HFFc6 (cell line): Measurements from ENCODE around the gene GALNT18. TPM values are rescaled to one million over a fixed set of nuclear protein-coding genes. Genes with fewer than 3 reads are reported as not detected.

ENCODE experiments used
- DNase-seq: peaks from one replicate; pipeline ENCODE4 v3.0.0-alpha.2; 2018
- H3K27ac Mint-ChIP-seq: 2 replicates; pipeline ENCODE4 v1.8.0; 2020; ENCODE audit warnings: mild to moderate bottlenecking, mixed read lengths
- H3K27me3 Mint-ChIP-seq: 2 replicates; pipeline ENCODE4 v1.8.0; 2021; ENCODE audit warnings: mild to moderate bottlenecking, moderate library complexity, mixed read lengths; ENCODE audit not compliant: insufficient read depth
- H3K36me3 Mint-ChIP-seq: 2 replicates; pipeline ENCODE4 v1.8.0; 2021; ENCODE audit warnings: low read depth, mixed read lengths
- H3K4me1 Mint-ChIP-seq: 2 replicates; pipeline ENCODE4 v1.8.0; 2020; ENCODE audit warnings: low read depth, mixed read lengths
- H3K4me3 Mint-ChIP-seq: 2 replicates; pipeline ENCODE4 v1.8.0; 2020; ENCODE audit warnings: mild to moderate bottlenecking, moderate library complexity, mixed read lengths
- H3K9me3 Mint-ChIP-seq: 2 replicates; pipeline ENCODE4 v1.8.0; 2020; ENCODE audit warnings: mild to moderate bottlenecking, mixed read lengths
- microRNA-seq: library from miRNA; unstranded; fragments of <30 nt; microRNA quantifications from one replicate; pipeline ENCODE4, GENCODE V29; 2019
- total RNA-seq, 6 experiments: library from RNA; stranded (reverse); fragmentation: NEBNext Ultra II Directional; extraction: Animal tissue kit (Norgen Biotek cat#: 25700); gene quantifications; 2 replicates in 1 of 6; 3 replicates in 5 of 6; pipeline ENCODE4 v1.2.3, GENCODE V29; 2021
- TF ChIP-seq, protein P1 (sequence below): fragments of 200-600 bp; sonication (generic); IDR thresholded peaks from 2 replicates; pipeline ENCODE4 v1.5.0; 2021; ENCODE audit warnings: antibody characterized with exemption, mild to moderate bottlenecking

The GALNT18 gene
- total RNA-seq, 6 experiments from 2014 or later, result 2.7 to 13.7 (median 12.4) TPM

DNA sequence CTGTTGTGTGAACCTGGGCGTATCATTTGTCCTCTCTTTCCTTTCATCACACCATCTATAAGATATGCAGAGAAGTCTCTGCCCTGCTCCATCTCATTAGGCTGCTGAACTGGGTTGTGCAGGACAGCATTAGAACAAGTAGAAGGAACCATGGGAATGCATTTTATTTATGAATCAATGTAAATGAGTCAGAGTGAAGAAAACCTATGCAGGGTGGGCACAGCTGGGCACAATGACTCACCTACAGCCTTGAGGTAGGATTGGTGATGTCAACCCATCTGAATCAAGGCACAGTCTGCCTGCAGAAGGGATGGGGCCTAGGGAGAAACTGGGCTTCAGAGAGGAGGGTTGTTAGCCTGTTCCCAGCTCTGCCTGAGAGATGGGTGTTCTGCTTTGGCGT, 392.2 kb downstream of the GALNT18 start:
- Mint-ChIP-seq H3K27ac (no peak overlapping the region), H3K36me3 (no peaks in the 10 kb centered on the region), H3K4me3 (no peak overlapping the region), H3K4me1 (no peaks in the 10 kb centered on the region), H3K27me3 (peaks cover 26% of the 10 kb centered on the region), H3K9me3 (no peaks in the 10 kb centered on the region)
- TF ChIP-seq, protein P1, sequence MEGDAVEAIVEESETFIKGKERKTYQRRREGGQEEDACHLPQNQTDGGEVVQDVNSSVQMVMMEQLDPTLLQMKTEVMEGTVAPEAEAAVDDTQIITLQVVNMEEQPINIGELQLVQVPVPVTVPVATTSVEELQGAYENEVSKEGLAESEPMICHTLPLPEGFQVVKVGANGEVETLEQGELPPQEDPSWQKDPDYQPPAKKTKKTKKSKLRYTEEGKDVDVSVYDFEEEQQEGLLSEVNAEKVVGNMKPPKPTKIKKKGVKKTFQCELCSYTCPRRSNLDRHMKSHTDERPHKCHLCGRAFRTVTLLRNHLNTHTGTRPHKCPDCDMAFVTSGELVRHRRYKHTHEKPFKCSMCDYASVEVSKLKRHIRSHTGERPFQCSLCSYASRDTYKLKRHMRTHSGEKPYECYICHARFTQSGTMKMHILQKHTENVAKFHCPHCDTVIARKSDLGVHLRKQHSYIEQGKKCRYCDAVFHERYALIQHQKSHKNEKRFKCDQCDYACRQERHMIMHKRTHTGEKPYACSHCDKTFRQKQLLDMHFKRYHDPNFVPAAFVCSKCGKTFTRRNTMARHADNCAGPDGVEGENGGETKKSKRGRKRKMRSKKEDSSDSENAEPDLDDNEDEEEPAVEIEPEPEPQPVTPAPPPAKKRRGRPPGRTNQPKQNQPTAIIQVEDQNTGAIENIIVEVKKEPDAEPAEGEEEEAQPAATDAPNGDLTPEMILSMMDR, result no peak
- no peak for DNase-seq

DNA sequence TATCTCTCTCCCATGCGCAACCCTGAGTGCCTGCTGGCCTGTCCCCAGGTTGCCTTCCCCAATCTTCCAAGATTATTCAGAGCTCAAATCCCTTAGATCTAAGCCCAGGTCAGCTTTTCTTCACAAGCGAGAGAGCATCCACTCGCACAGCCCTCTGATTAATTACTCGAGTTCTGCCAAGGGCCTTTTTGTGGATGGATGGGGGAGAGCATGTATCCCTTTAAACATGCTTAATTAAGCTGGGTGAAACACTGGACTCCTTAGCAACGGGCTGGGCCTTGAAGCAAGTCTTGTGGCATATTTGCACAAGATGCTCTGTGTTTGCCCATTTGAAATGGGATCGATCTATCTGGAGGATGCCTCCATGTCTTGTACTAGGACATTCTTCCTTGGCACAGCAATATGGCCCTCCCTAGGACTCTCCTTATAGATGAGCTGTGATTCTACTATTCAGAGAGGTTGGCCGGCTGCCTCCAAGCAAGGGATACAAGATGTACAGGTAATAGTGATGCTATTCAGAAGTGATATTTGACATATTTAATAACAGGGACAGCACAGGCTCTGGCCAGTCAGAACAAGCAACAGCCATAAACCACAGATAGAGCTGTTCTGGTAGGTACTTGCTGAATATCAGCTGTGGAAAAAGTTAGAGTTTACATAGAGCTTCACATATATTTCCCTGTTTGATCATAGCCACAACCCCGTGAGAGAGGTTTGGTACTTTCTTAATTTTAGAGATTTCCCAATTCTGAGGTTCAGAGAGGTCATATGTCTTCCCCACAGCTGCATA, 394.3 kb downstream of the GALNT18 start:
- no peak overlapping the region for H3K27ac Mint-ChIP-seq
- H3K4me3 Mint-ChIP-seq, result no peak overlapping the region
- no peaks in the 10 kb centered on the region for H3K36me3 Mint-ChIP-seq
- peaks cover 17% of the 10 kb centered on the region for H3K27me3 Mint-ChIP-seq
- no peak for DNase-seq
- TF ChIP-seq, protein P1, result no peak
- no peaks in the 10 kb centered on the region for H3K9me3 Mint-ChIP-seq
- no peaks in the 10 kb centered on the region for H3K4me1 Mint-ChIP-seq

Small RNA genes lying within 50 kb of the gene (microRNA-seq; reads per million reads assigned to microRNA genes)
- gene MIR4299, result not detected

Other genes with a start within 250 kb of the GALNT18 start
- 10 to 100 TPM; 33.6 to 38.7 (median 35.1) TPM for gene USP47, start 220.0 kb upstream of the GALNT18 start, total RNA-seq